ENCODE measurements around the gene FAM9B.
"Not testable (repeated sequence)": the region's sequence is repeated elsewhere in the genome, so short reads cannot be mapped to it uniquely, and the experiment has no call there.

The FAM9B gene

DNA sequence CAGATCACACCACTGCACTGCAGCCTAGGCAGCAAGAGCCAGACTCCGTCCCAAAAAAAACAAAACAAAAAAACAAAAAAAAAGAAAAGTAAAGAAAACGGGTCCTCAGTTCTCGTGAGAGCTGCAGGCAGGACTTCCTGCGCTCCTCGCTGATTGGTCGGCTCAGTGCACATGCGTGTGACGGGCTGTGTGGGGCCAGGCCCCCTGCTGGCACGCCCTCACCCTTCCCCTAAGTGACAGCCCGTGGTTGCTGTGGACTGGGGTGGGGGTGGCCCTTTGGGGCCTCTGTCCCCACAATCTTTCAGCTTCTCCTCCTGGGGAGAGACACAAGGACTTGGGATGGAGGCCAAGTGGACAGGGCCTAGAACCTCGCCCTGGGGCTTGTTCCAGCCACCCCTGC lies at the start of gene FAM9B:
FAM9B (minus strand) TSS at position 139 of the 400 bp plus-strand sequence. CDS start 1,141 bp downstream, outside the sequence.
- no peak for DNase-seq (ENCODE audit: low read depth in 3 of 3)

DNA sequence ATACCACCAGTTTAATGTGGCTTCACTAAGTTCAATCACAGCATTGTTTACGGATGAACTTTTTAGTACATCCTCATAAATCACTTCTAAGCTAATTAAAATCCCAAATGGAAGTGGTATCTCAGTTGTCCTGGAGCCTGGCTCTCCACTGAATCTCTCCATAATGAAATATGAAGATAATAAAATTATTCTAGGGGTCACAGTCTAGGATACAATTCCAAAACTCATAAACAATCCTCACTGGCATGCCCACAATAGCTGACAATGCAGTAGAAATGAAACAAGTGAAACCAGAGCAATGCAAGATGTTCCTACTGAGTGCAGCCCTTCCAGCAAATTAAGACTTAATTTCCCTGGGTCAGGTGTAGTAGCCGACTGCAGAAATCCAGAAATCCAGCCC lies 47.3 kb upstream of the FAM9B start:
- DNase-seq (ENCODE audit: low read depth in 3 of 3): no peak

DNA sequence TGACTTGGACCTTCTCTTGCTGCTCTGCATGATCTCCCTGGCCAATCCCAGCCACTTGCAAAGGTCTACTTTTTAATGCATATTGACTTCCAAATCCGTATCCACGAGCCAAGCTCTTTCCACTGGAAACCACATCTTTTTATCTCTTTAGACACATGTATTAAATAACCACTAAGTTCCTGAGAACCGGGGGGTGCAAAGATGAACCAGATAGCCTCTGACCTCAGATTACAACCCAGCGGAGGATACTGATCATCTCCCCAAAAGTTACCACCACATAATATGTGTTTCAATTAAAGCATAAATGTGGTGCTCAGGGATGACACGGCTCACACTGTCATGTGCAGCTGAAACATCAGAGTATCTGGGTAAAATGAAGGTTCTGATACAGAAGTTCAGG lies 40.4 kb upstream of the FAM9B start:
- no peak for DNase-seq (ENCODE audit: low read depth in 3 of 3)

DNA sequence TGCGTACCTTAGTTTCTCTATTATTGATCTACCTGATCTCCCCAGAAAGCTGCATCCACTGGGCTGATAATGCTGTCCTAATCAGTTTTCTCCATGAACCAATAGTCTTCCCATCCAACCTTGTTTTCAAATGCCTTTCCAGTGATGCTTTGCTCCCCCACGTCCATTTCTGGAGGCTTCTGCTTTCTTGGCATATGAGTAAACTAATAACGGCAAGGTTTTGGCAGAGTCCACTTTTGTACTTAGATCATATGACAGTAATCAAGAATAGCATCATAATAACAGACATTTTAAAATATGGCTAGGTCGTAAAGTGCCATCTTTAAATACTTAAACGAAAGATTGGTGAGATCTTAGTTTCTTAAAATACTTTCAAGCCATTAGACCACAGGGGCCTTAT lies 38.4 kb upstream of the FAM9B start:
- DNase-seq (ENCODE audit: low read depth in 3 of 3): no peak

DNA sequence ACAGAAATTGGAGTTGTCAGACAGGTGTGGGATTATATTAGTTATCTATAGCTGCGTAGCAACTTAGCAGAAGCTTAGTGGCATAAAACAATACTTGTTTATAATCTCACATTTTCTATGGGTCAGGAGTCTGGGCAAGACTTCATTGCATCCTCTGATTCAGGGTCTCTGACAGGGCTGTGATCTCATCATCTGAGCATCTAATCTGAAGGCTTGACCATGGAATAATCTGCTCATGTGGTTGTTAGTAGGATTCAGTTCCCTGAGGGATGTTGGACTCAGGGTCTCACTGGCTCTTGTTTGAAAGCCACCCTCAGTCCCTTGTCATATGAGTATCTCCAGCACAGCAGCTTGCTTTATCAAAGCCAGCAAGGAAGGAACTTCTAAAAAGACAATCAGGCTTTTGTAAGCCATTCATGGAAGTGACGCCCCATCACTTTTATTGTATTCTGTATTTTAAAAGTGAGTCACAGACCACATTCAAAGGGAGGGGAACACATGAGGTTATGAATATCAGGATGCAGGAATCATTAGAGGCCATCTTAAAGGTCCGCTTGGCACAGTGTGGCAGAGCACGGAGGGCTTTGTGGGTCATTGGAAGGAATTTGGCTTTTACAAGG lies 37.2 kb upstream of the FAM9B start:
- no peak for DNase-seq (ENCODE audit: low read depth in 3 of 3)

DNA sequence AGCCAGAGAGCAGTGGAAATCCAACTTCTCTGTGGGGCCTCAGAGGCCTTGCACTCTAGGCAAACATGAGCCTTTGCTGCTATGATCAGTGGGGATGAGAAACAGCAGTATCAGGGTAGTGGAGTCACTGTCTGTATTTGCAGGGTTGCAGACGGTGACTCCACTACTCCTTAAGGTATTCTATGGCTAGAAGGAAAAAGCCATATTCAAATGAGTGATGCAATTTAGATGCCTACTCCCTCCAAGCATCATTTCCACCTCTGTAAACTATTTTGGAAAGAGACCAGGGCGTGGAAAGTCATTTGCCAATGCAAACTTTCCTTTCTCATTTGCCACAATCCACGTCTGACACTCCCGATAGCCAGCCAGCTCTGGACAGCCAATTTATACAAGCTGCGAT lies 35.6 kb upstream of the FAM9B start:
- no peak for DNase-seq (ENCODE audit: low read depth in 3 of 3)

DNA sequence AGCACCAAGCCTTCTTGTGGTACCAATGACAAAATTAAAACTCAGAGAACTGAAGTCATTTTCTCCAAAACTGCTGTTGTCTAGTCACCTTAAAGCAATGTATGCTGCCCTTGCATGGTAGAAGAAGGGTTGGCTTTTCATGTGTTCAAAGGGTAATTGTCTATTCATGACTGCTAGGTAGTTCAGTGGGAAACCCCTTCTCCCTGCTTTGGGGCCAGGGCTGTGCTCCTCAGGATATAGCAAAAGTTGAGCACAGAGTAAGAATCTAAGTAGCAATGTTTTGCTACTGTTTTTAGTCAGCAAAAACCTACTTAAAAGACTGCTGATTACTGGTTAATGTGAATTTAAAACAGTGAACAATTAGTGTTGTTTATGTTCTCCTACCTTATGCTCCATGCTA lies 30.8 kb upstream of the FAM9B start:
- DNase-seq (ENCODE audit: low read depth in 3 of 3): no peak

DNA sequence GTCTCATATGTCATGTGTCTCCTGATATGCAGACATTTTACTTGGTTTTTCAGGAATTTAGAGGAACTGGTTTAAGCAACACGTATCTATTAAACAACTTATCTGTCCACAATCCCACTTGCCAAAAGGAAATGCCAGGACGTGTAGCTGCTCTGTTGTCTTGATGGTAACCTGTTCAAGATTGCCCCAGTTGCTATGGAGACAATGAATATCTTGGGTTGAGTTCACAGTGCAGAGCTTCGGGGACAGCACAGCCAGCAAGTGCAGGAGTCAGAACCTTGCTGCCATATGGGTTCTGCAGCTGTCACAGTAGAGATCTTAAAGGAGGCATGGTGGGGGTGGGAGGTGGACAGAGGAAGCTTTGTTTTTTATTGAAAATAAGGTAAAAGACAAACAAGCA lies 28.7 kb upstream of the FAM9B start:
- DNase-seq (ENCODE audit: low read depth in 3 of 3): no peak

DNA sequence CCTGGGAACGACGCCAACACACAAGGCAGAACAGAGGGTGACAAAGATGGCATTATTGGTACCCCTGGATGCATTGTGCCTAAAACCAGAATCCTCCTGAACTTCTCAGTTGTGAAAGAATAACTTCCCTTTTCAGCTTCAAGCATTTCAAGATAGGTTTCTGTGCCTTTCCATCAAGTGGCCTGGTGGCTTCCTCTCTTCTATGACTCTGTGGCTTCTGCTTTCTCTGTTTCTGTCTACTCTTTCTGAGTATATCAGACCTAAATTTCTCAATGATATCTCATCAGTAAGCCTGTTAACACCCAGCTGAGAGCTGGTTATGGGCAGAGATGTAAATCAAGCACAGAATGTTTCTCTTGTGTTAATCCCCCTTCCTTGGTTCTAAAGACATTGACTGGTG lies 21.4 kb upstream of the FAM9B start:
- DNase-seq (ENCODE audit: low read depth in 3 of 3): no peak

DNA sequence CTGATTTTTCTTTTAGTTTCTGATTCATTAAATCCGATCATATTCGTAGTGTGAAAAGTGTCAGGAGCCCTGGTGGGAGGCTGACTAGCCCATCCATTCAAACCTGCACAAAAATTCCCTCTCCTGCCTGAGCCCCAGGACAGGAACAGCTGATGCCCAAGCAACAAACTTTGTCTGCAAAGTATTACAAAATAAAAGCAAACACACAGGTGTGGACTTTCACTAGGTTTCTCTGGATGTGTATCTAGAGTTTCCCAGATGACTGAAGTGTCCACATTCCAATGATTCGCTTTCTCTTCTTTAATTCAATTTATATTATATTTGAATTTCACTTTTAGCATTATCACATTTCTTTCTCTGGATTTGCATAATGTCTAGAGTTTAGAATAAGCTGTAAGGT lies 18.2 kb upstream of the FAM9B start:
- no peak for DNase-seq (ENCODE audit: low read depth in 3 of 3)

DNA sequence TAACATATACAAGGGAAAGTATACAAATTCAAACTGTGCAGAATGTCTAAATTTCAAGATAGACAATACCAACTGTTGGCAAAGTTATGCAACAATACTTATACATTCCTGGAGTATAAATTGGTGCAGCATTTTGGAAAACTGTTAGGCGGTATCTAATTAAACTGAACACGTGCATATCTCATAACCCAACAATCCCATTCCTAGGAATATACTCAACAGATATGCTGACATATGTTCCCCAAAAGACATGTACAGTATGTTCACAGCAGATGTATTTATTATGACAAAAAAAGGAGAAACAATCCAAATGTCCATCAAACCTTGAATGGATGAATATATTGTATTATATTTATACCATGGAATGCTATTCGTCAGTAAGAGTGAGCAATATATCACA lies 16.4 kb upstream of the FAM9B start:
- no peak for DNase-seq (ENCODE audit: low read depth in 3 of 3)

DNA sequence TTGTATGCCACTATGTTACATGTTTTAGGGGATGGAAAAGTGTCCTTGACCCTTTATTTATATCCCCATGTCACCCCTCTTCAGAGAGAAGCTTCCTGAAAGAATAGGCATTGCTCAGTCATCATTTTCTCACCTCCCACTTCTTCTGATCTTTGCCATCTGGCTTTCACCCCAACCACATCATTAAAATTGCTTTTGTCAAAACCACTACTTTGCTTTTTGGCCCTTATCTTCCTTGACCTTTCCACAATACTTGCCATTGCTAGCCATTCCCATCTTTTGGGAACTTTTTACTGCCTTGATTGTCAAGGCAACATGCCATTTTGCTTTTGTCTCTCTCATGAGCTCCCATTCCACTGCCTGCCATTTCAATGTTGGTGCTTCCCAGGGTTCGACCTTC lies 14.9 kb upstream of the FAM9B start:
- DNase-seq (ENCODE audit: low read depth in 3 of 3): no peak

DNA sequence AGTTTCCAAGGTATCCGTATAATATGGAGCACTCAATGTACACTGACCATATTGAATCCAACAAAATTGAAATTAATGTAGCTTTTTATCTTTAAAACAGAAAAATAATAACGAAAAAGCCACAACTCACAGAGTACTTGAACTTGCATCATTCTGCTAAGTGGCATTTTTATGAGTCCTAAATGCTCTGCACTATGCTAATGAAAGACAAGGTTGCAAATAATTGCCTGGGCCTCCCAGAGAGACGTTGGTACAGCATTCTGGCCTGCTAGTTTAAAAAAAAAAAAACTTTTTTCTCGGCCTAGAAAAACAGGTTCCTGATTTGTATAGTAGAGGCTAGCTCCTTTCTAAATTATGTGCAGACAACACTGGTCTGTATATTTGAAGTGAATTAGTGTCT lies 4.3 kb upstream of the FAM9B start:
- no peak for DNase-seq (ENCODE audit: low read depth in 3 of 3)

DNA sequence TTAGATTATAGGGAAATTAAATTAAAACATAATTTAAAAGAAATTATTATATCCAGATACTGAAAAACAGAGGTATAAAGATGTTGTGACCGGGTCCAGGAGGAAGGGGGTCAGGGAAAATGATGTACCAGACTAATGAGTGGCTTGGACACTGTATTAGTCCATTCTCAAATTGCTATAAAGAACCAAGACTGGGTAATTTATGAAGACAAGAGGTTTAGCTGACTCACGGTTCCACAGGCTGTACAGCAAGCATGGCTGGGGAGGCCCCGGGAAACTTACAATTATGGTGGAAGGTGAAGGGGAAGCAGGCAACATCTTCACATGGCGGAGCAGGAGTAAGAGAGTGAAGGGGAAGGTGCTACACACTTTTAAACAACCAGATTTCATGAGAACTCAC lies 3.4 kb upstream of the FAM9B start:
- DNase-seq (ENCODE audit: low read depth in 3 of 3): no peak

DNA sequence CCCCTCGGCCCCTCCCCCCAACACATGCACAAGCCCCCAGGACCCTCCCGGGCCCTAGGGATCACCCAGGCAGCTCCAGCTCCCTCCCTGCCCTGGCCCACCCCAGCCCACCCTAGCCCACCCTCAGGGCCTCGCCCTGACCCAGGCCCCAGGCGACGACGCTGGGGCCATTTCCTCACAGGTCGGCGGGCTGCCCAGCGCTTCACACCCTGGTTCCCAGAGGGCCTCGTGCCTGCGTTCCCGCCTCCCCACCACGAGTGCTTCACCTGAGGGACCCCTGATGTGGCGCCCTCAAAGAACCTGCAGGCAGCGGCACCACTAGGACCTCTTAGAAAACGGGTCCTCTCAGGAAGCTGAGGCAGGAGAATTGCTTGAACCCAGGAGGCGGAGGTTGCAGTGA lies 341 bp downstream of the FAM9B start:
- DNase-seq (ENCODE audit: low read depth in 3 of 3): no peak

DNA sequence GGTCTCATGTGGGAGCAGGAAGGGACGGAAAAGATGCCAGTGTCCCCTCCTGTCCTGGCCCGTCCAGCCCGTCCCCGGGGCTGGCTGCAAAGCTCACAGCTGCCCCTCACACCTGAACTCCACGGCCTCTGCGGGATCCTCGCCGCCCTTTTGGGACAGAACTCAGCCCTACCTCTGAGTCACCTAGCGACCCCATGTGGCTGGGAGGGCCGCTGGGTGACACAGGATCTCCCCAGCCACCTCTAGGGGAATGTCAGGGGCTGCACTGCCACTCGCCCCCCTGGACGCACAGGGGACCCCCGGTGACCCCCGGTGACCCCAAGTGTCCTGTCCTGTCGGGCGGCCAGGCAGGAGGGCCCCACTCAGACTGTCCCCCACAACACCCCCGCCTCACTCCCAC lies 748 bp downstream of the FAM9B start:
- no peak for DNase-seq (ENCODE audit: low read depth in 3 of 3)

DNA sequence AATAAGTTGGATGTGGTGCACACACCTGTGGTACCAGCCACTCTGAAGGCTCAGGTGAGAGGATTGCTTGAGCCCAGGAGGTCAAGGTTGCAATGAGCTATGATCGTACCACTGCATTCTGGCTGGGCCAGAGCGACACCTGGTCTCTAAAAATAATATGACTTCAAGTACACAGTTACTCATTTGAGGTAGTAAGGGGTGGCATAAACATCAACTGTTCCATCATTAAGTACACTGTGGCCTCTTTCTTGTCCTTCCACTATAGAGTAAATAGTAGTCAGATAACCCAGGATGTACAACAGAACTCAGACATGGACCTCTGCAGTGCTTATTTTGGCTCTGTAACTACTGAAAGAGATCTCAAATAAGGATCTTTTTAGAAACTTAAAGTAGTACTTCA lies 10.6 kb downstream of the FAM9B start:
- no peak for DNase-seq (ENCODE audit: low read depth in 3 of 3)

DNA sequence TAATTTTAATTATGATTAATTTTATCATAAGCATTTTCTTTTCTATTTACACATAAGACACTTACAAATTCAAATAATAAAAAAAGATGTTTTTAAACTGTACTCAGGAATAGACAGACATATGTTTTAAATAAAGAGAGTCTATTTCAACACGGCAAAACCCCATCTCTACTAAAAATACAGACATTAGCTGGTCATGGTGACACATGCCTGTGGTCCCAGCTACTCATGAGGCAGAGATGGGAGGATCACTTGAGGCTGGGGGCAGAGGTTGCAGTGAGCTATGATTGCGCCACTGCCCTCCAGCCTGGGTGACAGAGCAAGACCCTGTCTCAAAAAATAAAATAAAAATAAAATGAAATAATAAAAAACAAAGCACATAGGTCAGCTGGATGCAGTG lies 14.8 kb downstream of the FAM9B start:
- no peak for DNase-seq (ENCODE audit: low read depth in 3 of 3)

DNA sequence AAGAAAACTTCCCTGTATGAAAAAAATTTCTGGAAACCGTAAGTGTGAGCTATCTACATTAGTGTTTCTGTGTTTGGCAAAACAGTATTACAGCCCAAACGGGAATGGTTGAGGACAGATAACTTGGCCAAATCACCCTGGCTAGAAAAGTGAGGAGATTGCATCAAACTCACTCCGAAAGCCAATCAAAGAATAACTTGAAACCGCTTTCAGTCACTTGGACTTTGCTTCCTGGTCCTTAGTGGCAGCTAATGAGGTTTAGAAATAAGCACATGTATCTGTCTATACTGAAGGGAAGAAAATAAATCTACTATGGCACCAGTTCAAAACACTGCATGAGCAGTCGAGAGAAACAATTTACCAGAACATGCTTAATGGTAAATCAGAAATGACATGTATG lies 15.6 kb downstream of the FAM9B start:
- not testable (repeated sequence) for DNase-seq (ENCODE audit: low read depth in 3 of 3)

DNA sequence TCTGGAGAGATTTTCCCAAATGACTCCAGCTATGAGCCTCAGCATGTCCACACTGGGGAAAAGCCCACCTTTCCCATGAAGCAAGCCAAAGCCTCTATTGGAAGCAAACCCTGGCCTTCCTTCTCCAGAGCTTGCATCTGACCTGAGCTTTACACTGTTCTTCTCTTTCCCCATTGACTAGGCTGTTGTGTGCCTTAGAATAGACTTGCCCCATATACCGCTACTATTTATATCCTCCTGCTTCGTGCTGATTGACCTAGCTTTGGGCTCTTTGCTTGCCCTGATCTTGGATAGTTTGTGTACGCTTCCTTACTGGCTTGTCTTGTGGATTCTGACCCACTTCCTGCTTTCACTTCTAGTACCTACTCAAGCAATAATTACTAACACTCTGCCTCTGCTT lies 30.9 kb downstream of the FAM9B start:
- no peak for DNase-seq (ENCODE audit: low read depth in 3 of 3)

DNA sequence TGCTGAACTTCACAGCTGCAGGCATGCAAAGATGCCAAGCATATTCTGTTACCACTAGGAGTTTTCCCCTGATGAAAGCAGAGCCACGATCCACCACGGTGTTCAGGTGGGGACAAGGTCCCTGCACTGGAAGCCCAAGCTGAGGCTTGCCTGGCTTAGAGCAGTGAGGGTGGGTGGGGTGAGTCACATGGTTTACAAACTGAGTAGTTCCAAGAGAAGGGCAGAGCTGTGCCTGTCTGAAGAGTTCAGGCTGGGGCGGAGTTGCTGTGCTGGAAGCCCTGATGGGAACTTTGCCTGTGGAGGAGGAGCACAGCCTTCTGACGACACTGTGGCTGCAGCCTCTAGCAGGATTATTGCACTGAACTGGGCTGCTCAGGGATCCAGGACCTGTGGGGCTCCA lies 45.5 kb downstream of the FAM9B start:
- peak in 1 of 3 experiments; percentile 8 for DNase-seq (ENCODE audit: low read depth in 3 of 3)

DNA sequence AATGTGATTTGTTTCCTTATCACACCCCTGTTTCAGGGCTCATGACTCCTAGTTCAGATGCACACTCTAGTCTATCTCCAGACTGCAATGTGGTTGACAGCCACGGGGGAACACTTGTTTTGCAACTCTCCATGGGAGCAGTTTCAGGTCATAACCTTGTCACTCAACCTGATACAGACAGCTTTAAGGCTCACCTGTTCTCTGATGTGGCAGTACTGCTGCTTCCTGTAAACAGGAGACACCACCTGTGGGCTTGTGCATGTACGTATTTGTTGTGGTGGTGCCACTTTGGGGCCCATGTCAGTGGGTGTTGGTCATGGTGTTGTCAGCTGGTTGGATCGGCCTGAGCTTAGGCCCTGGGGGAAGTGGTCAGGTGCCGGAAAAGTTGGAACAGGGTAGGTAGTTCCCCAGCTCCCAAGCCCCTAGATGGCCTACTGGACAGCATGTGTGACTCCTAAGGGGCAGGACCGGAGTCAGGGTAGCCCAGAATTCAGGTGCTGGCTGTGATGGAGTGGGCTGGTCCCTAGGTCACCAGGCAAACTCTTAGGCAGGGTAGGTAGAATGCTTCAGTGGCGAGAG lies 46.2 kb downstream of the FAM9B start:
- DNase-seq (ENCODE audit: low read depth in 3 of 3): no peak

DNA sequence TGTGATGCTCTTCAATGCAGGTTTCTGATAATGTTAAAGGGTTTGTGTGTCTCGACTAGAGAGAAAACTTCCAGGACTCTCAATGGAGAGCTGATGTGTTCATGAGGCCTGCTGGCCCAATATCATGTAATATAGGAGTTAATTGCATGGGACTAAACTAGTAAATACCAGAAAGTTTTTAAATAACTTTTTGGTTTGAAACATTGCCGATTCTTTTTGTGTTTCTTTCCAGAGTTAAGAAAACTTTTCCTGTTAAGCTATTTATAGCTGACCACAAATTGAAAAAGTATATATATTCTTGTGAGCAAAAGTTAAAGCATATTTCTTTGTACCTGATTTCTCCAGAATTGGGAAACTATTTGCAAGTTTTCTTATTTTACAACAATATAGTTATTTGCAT lies 49.7 kb downstream of the FAM9B start:
- DNase-seq (ENCODE audit: low read depth in 3 of 3): no peak

DNA sequence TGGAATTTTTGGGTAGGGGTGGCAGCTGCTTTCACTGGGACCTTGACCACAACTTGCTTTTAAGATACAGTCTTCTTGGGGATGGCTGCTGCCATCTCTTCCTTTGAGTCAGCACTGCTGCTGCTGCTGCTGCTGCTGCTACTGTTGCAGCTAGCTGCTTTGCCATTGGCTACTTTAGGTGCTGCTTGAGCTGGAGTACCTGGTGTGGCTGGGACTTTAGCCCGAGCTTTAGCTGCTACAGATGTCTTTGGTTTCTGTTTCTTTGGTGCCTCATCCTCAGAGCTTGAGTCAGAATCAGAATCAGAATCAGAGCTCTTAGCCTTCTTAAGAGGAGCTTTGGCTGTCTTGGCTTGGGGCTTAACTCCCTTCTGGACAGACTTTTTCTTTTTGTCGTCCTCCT lies 52.2 kb downstream of the FAM9B start:
- no peak for DNase-seq (ENCODE audit: low read depth in 3 of 3)

All from stimulated activated CD4-positive, alpha-beta T cell treated with anti-CD3 and anti-CD28 coated beads, TNF-alpha, amount 100 ng/mL, for 24 hours (primary cell).